Activated T-helper 9 cell treated with anti-CD3 and anti-CD28 coated beads, Interleukin-2, amount 50 U/mL, for 16 hours (primary cell): ENCODE results near the gene CALD1.

Source experiments
- DNase-seq: peaks from one replicate; pipeline ENCODE4 v3.0.0-alpha.2; 2020; ENCODE audit warnings: low read depth

Gene CALD1

GRCh38 chr7:134761266-134761665, 18.2 kb upstream of the CALD1 start:
- no peak for DNase-seq

- no peak for DNase-seq
These were observed 15.5 kb upstream of the CALD1 start for GRCh38 chr7:134763960-134764359.

DNA sequence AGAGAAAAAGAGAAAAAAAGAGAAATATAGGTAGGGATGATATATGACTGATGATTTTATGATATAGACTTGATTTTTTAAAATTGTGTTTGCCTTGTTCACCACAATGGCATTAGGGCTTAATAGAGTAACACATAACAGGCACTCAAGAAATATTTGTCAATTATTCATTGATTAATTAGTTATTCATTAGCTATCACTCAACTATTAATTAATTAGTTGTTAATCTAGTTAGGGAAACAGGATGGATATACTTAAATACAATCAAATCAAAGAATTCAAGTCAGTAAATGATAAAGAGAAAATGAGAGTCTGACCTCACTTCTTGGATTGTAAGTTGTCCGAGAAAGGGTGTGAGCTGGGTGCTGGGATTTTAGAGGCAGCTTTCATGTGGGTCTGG, 15.1 kb upstream of the CALD1 start:
- DNase-seq: no peak

GRCh38 chr7:134766779-134767519, 12.5 kb upstream of the CALD1 start:
- no peak for DNase-seq

DNA sequence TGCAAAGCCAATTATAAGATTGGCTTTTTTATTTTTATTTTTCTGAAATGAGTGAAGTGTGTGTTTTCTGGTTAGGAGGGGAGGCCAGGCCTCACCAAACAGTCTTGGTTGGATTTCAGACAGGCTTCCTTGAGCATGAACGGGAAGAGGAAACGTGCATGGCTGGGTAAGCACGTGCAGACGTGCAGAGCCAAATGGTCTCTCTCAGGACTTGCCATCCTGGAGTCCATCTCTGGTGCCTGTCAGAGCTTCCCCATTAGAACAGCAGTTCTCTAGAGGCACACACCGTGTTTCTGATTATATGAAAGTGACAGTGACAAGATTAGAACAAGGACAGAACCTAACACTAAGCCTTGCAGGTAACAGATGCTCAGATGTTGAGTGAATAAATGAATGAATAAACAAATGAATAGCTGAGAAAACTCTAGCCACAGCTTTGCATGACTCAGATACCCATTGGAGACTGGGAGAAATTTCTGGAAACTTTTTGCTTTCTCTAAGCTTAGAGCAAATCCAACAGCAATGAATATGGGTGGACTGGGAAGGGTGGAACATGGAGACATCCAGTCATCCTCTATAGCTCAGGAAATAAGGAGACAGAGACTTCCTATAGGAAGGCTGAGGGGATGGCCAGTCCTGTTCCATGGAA, 11.8 kb upstream of the CALD1 start:
- no peak for DNase-seq

DNA sequence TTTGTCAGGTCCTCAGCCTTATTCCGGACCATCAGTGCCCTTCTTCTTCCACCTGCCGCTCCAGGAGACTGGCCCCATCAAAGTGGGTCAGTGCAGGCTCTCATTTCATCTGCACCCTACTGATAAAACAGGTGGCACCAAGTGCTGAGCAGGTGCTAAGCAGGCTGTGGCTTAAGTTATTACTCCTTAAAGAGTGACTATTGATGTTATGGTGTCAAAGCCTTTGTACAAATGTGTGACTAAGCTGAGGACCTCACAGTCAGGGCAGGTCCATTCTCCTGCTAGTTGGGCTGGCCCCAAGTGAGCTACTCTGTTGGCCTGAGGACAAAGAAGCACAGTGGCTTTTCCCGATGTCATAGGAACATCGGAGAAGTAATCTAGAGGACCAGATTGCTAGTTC, 11.2 kb upstream of the CALD1 start:
- no peak for DNase-seq

GRCh38 chr7:134770676-134771075, 8.8 kb upstream of the CALD1 start:
- no peak for DNase-seq

GRCh38 chr7:134771111-134771510, 8.3 kb upstream of the CALD1 start:
- DNase-seq: no peak

- no peak for DNase-seq
These were observed 7.5 kb upstream of the CALD1 start for GRCh38 chr7:134771889-134772288.

DNA sequence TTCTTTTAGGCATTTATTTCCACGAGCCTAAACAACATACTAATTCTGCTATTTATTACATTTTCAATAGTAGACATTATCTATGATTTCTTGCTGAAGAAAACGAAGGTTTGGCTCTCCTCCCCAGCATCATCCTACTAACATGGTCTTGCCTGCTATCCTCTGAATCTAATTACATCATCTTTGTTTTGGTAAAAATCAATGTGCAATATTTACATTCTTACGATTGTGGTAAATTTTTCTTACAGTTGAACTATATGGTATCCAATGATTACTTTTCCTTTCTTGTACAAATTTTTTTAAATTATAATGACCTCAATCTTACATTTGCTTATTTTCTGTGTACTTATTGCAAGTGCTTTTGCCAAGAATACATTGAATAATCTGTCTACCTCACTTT, 7.0 kb upstream of the CALD1 start:
- DNase-seq: no peak

DNA sequence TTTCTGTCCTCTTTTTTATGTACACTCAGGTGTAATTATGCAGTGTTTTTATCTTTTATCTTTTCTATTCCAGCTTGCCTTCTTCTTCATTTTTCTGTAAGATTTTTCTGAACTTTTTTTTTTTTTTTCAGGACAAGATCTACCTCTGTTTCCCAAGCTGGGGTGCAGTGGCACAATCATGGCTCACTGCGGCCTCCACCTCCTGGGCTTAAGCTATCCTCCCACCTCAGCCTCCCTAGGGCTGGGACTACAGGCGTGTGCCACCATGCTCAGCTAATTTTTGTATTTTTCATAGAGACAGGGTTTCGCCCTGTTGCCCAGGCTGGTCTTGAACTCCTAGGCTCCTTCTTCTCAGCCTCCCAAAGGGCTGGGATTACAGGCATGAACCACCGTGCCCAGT, 6.3 kb upstream of the CALD1 start:
- DNase-seq: no peak

- no peak for DNase-seq
These were observed 5.3 kb upstream of the CALD1 start for GRCh38 chr7:134774119-134774518.

DNA sequence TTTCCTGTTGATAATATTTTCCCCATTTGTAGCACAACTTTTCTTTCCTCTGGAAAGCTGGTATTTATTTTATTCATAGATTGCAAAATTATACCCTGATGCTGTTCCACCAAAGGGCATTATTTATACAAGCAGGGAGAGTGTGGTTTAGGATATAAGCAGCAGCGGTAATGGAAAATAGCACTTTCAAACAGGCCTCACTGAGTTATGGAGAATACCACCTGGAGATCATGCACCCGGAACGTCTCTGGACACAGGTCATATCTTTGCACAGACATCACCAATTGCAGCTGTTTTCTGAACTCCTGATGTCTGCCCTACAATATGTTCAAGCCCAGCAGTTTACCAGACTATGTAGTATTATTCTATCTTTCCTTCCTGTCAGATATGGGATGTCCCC, 2.0 kb upstream of the CALD1 start:
- DNase-seq: no peak

- DNase-seq: no peak
These were observed 1.4 kb upstream of the CALD1 start for GRCh38 chr7:134777908-134778580.

DNA sequence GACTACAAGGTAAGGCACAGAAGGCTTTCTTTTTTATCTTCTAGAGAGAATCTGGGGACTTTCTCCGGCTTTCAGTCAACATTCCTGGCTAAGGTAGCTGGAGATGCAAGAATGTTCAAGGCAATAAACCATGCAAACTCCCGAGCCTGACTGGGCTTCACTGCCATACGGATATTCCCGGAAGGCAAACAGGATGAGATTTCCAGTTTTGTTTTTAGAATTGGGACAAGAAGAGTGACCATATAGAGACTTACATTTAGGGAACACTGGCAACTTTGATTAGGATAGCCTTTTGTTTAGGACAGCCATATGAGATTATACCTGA, 269 bp downstream of the CALD1 start:
- no peak for DNase-seq

- no peak for DNase-seq
These were observed 863 bp downstream of the CALD1 start for GRCh38 chr7:134780166-134780828.

- no peak for DNase-seq
These were observed 1.7 kb downstream of the CALD1 start for GRCh38 chr7:134781171-134781570.

DNA sequence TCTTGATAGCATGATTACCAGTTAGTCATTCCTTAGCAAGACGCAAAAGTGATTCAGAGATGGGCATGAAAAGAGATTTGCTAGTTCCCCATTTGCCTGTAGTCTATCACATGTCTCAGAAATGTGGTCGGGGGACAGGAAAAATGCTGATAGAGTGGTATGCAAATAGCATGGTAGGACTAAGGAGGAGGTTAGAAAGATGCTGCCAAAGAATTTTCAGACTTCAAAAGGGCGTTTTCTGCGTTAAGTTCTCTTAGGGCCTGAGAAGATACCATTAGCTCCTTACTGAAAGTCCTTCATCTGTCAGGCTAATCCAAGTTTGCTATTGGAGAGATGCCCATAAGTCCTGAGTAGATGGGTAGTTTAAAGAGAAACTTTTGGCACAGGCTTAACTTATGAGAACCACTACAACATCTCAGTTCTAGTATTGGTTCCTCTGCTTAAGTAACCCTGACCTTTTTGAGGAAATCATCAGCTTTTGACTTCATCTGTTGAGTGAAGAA, 2.7 kb downstream of the CALD1 start:
- no peak for DNase-seq

- no peak for DNase-seq
These were observed 4.0 kb downstream of the CALD1 start for GRCh38 chr7:134783294-134784069.

- DNase-seq: no peak
These were observed 5.0 kb downstream of the CALD1 start for GRCh38 chr7:134784251-134785049.

- no peak for DNase-seq
These were observed 6.4 kb downstream of the CALD1 start for GRCh38 chr7:134785842-134786241.
